K562 (cell line): ENCODE measurements around the gene LPXN. TPM values are rescaled to one million over a fixed set of nuclear protein-coding genes. Genes with fewer than 3 reads are reported as not detected.

ENCODE experiments used
- ARID2 ChIP-seq: fragments of 450-650 bp; IDR thresholded peaks from 2 replicates; pipeline ENCODE4 v1.6.1; 2017; ENCODE audit warnings: antibody characterized with exemption, mild to moderate bottlenecking
- MAZ ChIP-seq, 2 experiments: fragments of 450-650 bp in 1 of 2; sonication (generic) in 1 of 2; formaldehyde crosslinking; IDR thresholded peaks in 1 of 2; conservative IDR thresholded peaks in 1 of 2; 2 replicates each; pipeline versions ENCODE4 v1.4.0 to v1.5.0; 2020; ENCODE audit warnings: mild to moderate bottlenecking in 1 of 2, missing genetic modification reagents in 1 of 2
- MYNN ChIP-seq, 2 experiments: sonication (generic); formaldehyde crosslinking in 1 of 2; IDR thresholded peaks; 2 replicates each; pipeline versions ENCODE4 v1.5.0 to v1.6.1; 2016 to 2020; ENCODE audit warnings: antibody characterized with exemption in 1 of 2, missing genetic modification reagents in 1 of 2
- POLR2AphosphoS5 ChIP-seq: IDR thresholded peaks from 2 replicates; pipeline ENCODE4 v1.6.1; 2011; ENCODE audit warnings: mild to moderate bottlenecking, low read depth, low read length, moderate library complexity; ENCODE audit not compliant: control insufficient read depth, insufficient read depth
- POU5F1 ChIP-seq: fragments of 150-350 bp; IDR thresholded peaks from 2 replicates; pipeline ENCODE4 v1.6.1; 2014; ENCODE audit warnings: borderline replicate concordance, low read length, low read depth, mild to moderate bottlenecking; ENCODE audit not compliant: partially characterized antibody
- RBM17 ChIP-seq: fragments of 200-400 bp; formaldehyde crosslinking; IDR thresholded peaks from 2 replicates; pipeline ENCODE4 v1.6.1; 2017; ENCODE audit warnings: low read depth, mild to moderate bottlenecking, low read length, borderline replicate concordance
- TAF7 ChIP-seq: fragments of 450-650 bp; IDR thresholded peaks from 2 replicates; pipeline ENCODE4 v1.6.1; 2016; ENCODE audit warnings: missing genetic modification characterization, missing compliant biosample characterization
- ZNF696 ChIP-seq: fragments of 250-450 bp; sonication (Bioruptor Pico); conservative IDR thresholded peaks from 2 replicates; pipeline ENCODE4 v1.4.0; 2020; ENCODE audit warnings: mild to moderate bottlenecking, moderate library complexity
- ZNF778 ChIP-seq: fragments of 450-650 bp; formaldehyde crosslinking; IDR thresholded peaks from 2 replicates; pipeline ENCODE4 v1.4.0; 2020; ENCODE audit warnings: mild to moderate bottlenecking, moderate library complexity
- polyA plus RNA-seq, 8 experiments: library from polyadenylated mRNA; depleted of rRNA in 4 of 8; stranded (reverse) in 5 of 8; unstranded in 3 of 8; fragments of >200 nt; fragmentation: Nextera tagmentation in 2 of 8; fragmentation: Illumina TruSeq in 1 of 8; extraction: Ambion mirVana in 2 of 8; extraction: Trizol in 1 of 8; gene quantifications; 2 replicates each; pipeline versions ENCODE4 v1.2.1 to v1.2.3, GENCODE V29; 2011 to 2014; ENCODE audit warnings: inconsistent platforms in 1 of 8, missing spikeins in 1 of 8
- total RNA-seq, 7 experiments: library from RNA; depleted of rRNA in 6 of 7; stranded (reverse); fragments of >200 nt in 6 of 7; fragmentation: Illumina TruSeq in 2 of 7; extraction: Trizol in 2 of 7; gene quantifications; 2 replicates each; pipeline versions ENCODE4 v1.2.1 to v1.2.3, GENCODE V29; 2011 to 2021; ENCODE audit warnings: low replicate concordance in 1 of 7
- TF ChIP-seq, protein P1 (sequence below): sonication (generic); IDR thresholded peaks from 2 replicates; pipeline ENCODE4 v1.6.1; 2016
- TF ChIP-seq, protein P2 (sequence below): fragments of 250-450 bp; sonication (Bioruptor Pico); IDR thresholded peaks from 2 replicates; pipeline ENCODE4 v1.9.0; 2021; ENCODE audit warnings: mild to moderate bottlenecking, inconsistent platforms
- TF ChIP-seq, protein P3 (sequence below): sonication (generic); formaldehyde crosslinking; IDR thresholded peaks from 2 replicates; pipeline ENCODE4 v1.8.1; 2023; ENCODE audit warnings: mild to moderate bottlenecking, missing genetic modification reagents
- TF ChIP-seq, protein P4 (sequence below): fragments of 450-650 bp; IDR thresholded peaks from 2 replicates; pipeline ENCODE4 v1.6.1; 2016; ENCODE audit warnings: low read depth, mild to moderate bottlenecking, moderate library complexity
- TF ChIP-seq, protein P5 (sequence below): sonication (generic); formaldehyde crosslinking; IDR thresholded peaks from 2 replicates; pipeline ENCODE4 v1.8.1; 2023; ENCODE audit warnings: mild to moderate bottlenecking, missing genetic modification reagents, moderate library complexity
- TF ChIP-seq, protein P6 (sequence below): fragments of 200-400 bp; formaldehyde crosslinking; IDR thresholded peaks from 2 replicates; pipeline ENCODE4 v1.6.1; 2017; ENCODE audit warnings: mild to moderate bottlenecking, low read depth, low read length, moderate library complexity

The LPXN gene
- total and polyA plus RNA-seq, 9 of the 15 experiments (the other 6 are each of a cell fraction or from before 2014, with no cell fraction given), result 0.73 to 3.1 (median 2.0) TPM

DNA sequence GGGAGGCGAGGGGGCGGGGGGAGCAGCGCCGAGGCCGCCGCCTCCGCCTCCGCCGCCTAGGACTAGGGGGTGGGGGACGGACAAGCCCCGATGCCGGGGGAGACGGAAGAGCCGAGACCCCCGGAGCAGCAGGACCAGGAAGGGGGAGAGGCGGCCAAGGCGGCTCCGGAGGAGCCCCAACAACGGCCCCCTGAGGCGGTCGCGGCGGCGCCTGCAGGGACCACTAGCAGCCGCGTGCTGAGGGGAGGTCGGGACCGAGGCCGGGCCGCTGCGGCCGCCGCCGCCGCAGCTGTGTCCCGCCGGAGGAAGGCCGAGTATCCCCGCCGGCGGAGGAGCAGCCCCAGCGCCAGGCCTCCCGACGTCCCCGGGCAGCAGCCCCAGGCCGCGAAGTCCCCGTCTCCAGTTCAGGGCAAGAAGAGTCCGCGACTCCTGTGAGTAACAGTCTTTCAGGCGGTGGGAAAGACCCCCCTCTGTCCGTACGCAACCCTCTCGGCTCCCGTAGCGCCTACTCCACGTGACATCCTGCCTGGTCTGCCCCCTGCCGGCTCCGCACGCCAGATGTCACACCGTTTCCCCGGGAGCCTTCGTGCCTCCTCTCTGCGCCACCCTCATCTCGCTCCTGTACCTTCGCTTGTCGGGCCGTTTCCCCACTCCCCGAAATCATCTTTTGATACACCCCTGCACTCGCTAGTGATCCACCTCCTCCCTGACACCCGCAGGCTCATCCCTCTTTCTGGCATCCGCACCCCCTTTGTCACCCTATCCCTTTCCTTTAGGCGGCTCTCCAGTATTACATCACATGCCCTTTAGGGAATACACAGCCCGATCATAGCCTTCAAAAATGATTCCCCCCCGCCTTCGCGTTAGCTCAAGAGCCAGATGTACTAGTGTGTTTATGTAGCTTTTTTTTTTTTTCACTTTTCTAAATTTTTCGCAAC lies 3.8 kb upstream of the LPXN start (continued):
- TF ChIP-seq, protein P1, sequence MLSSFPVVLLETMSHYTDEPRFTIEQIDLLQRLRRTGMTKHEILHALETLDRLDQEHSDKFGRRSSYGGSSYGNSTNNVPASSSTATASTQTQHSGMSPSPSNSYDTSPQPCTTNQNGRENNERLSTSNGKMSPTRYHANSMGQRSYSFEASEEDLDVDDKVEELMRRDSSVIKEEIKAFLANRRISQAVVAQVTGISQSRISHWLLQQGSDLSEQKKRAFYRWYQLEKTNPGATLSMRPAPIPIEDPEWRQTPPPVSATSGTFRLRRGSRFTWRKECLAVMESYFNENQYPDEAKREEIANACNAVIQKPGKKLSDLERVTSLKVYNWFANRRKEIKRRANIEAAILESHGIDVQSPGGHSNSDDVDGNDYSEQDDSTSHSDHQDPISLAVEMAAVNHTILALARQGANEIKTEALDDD, result no peak
- TF ChIP-seq, protein P2, sequence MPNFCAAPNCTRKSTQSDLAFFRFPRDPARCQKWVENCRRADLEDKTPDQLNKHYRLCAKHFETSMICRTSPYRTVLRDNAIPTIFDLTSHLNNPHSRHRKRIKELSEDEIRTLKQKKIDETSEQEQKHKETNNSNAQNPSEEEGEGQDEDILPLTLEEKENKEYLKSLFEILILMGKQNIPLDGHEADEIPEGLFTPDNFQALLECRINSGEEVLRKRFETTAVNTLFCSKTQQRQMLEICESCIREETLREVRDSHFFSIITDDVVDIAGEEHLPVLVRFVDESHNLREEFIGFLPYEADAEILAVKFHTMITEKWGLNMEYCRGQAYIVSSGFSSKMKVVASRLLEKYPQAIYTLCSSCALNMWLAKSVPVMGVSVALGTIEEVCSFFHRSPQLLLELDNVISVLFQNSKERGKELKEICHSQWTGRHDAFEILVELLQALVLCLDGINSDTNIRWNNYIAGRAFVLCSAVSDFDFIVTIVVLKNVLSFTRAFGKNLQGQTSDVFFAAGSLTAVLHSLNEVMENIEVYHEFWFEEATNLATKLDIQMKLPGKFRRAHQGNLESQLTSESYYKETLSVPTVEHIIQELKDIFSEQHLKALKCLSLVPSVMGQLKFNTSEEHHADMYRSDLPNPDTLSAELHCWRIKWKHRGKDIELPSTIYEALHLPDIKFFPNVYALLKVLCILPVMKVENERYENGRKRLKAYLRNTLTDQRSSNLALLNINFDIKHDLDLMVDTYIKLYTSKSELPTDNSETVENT (CRISPR knock-in tag), result peak; percentile 49; the same call in 1 of the 2 replicates
- TF ChIP-seq, protein P3, sequence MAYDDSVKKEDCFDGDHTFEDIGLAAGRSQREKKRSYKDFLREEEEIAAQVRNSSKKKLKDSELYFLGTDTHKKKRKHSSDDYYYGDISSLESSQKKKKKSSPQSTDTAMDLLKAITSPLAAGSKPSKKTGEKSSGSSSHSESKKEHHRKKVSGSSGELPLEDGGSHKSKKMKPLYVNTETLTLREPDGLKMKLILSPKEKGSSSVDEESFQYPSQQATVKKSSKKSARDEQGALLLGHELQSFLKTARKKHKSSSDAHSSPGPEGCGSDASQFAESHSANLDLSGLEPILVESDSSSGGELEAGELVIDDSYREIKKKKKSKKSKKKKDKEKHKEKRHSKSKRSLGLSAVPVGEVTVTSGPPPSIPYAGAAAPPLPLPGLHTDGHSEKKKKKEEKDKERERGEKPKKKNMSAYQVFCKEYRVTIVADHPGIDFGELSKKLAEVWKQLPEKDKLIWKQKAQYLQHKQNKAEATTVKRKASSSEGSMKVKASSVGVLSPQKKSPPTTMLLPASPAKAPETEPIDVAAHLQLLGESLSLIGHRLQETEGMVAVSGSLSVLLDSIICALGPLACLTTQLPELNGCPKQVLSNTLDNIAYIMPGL (CRISPR knock-in tag), result peak; percentile 98
- TF ChIP-seq RBM17, result no peak
- TF ChIP-seq MYNN (IDR thresholded peaks at IDR 0.05), result peak; percentile 69; the same call in 1 of the 2 replicates
- no peak for TF ChIP-seq MYNN (CRISPR knock-in tag; IDR thresholded peaks at IDR 0.05)
- TF ChIP-seq POLR2AphosphoS5, result peak; percentile 71
- TF ChIP-seq MAZ (CRISPR knock-in tag; conservative IDR thresholded peaks at IDR 0.05 in 1 of 2, IDR thresholded peaks at IDR 0.05 in 1 of 2), result peak in 1 of 2 experiments; percentile 91
- no peak for TF ChIP-seq ZNF696 (CRISPR knock-in tag)
- TF ChIP-seq, protein P4, sequence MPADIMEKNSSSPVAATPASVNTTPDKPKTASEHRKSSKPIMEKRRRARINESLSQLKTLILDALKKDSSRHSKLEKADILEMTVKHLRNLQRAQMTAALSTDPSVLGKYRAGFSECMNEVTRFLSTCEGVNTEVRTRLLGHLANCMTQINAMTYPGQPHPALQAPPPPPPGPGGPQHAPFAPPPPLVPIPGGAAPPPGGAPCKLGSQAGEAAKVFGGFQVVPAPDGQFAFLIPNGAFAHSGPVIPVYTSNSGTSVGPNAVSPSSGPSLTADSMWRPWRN, result no peak
- TF ChIP-seq ARID2, result peak; percentile 63
- TF ChIP-seq, protein P5, sequence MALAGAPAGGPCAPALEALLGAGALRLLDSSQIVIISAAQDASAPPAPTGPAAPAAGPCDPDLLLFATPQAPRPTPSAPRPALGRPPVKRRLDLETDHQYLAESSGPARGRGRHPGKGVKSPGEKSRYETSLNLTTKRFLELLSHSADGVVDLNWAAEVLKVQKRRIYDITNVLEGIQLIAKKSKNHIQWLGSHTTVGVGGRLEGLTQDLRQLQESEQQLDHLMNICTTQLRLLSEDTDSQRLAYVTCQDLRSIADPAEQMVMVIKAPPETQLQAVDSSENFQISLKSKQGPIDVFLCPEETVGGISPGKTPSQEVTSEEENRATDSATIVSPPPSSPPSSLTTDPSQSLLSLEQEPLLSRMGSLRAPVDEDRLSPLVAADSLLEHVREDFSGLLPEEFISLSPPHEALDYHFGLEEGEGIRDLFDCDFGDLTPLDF (CRISPR knock-in tag), result no peak; the same call in 1 of the 2 replicates
- TF ChIP-seq POU5F1, result peak; percentile 85
- no peak for TF ChIP-seq ZNF778 (CRISPR knock-in tag)
- TF ChIP-seq, protein P6, sequence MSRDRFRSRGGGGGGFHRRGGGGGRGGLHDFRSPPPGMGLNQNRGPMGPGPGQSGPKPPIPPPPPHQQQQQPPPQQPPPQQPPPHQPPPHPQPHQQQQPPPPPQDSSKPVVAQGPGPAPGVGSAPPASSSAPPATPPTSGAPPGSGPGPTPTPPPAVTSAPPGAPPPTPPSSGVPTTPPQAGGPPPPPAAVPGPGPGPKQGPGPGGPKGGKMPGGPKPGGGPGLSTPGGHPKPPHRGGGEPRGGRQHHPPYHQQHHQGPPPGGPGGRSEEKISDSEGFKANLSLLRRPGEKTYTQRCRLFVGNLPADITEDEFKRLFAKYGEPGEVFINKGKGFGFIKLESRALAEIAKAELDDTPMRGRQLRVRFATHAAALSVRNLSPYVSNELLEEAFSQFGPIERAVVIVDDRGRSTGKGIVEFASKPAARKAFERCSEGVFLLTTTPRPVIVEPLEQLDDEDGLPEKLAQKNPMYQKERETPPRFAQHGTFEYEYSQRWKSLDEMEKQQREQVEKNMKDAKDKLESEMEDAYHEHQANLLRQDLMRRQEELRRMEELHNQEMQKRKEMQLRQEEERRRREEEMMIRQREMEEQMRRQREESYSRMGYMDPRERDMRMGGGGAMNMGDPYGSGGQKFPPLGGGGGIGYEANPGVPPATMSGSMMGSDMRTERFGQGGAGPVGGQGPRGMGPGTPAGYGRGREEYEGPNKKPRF, result no peak
- peak; percentile 61; the same call in 1 of the 2 replicates for TF ChIP-seq TAF7 (tag)
